ENCODE results near the gene ATP6V0D1.

ATP6V0D1 gene

GRCh38 chr16:67460961-67461360 is 20.0 kb downstream of the ATP6V0D1 start:
- no peak for DNase-seq

- DNase-seq: no peak
Measured at GRCh38 chr16:67460168-67460567, 20.8 kb downstream of the ATP6V0D1 start.

- no peak for DNase-seq
Measured at GRCh38 chr16:67459861-67460150, 21.2 kb downstream of the ATP6V0D1 start.

GRCh38 chr16:67459066-67459860 is 21.7 kb downstream of the ATP6V0D1 start:
- no peak for DNase-seq

GRCh38 chr16:67458121-67458641 is 22.8 kb downstream of the ATP6V0D1 start:
- no peak for DNase-seq

GRCh38 chr16:67457611-67458010 is 23.3 kb downstream of the ATP6V0D1 start:
- DNase-seq: no peak

GRCh38 chr16:67456391-67457081 is 24.4 kb downstream of the ATP6V0D1 start:
- DNase-seq: no peak

- no peak for DNase-seq
Measured at GRCh38 chr16:67454852-67455251, 26.1 kb downstream of the ATP6V0D1 start.

- no peak for DNase-seq
Measured at GRCh38 chr16:67454104-67454503, 26.9 kb downstream of the ATP6V0D1 start.

- DNase-seq: no peak
Measured at GRCh38 chr16:67451704-67452435, 29.1 kb downstream of the ATP6V0D1 start.

GRCh38 chr16:67451061-67451703 is 29.8 kb downstream of the ATP6V0D1 start:
- no peak for DNase-seq

- no peak for DNase-seq
Measured at GRCh38 chr16:67449739-67450138, 31.2 kb downstream of the ATP6V0D1 start.

- no peak for DNase-seq
Measured at GRCh38 chr16:67449336-67449735, 31.6 kb downstream of the ATP6V0D1 start.

- DNase-seq: no peak
Measured at GRCh38 chr16:67448580-67448979, 32.4 kb downstream of the ATP6V0D1 start.

GRCh38 chr16:67447508-67448076 is 33.4 kb downstream of the ATP6V0D1 start:
- peak; percentile 54 to 61 for DNase-seq

GRCh38 chr16:67446968-67447507 is 33.9 kb downstream of the ATP6V0D1 start:
- no peak for DNase-seq

- no peak for DNase-seq
Measured at GRCh38 chr16:67445913-67446907, 34.7 kb downstream of the ATP6V0D1 start.

GRCh38 chr16:67445441-67445912 is 35.5 kb downstream of the ATP6V0D1 start:
- no peak for DNase-seq

- DNase-seq: no peak
Measured at GRCh38 chr16:67445126-67445426, 35.9 kb downstream of the ATP6V0D1 start.

GRCh38 chr16:67444259-67445125 is 36.5 kb downstream of the ATP6V0D1 start:
- DNase-seq: no peak

Measured in CD4-positive, alpha-beta T cell treated with Interleukin-1 beta for 1 hour (primary cell).